ENCODE results near the gene NFU1. TPM values are rescaled to one million over a fixed set of nuclear protein-coding genes. Genes with fewer than 3 reads are reported as not detected.
A peak's percentile ranks its signal among the peaks of the same experiment; 100 is the strongest.

NFU1 gene
- total and polyA plus RNA-seq, 11 donors, result 61.5 to 156 (median 110) TPM

GRCh38 chr2:69386789-69387734, 50.2 kb downstream of the NFU1 start, which contains the start of gene GFPT1:
Gene GFPT1, minus strand, starts transcription at chr2:69387227. Its CDS starts 156 bp downstream, at chr2:69387071.
- DNase-seq, result peak; percentile 94 to 97 (median 96)
- 0 to 2% (median 1%) methylated on average over 38 to 97 of the region's 97 CpGs for WGBS, 4 donors

DNA sequence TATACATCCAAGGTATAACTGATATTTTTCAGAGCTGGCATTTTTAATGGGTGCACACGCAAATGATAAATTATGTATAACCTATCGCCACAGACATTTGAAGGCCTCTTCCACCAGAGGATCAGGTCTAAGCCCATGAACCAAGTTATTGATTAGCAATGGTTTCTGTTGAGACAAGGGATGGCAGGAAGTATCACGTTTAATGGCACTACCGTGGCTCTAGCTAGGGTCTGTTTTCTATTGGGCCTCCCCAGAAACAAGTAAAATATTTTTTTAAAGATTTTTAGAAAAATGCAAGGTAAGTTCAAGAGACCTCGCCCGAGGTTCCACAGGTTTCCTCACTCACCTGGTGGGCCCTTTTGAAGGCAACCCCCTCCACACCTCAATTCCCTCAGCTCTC, 50.9 kb downstream of the NFU1 start:
- H3K36me3 ChIP-seq, result no peaks in the 10 kb centered on the region
- no peaks in the 10 kb centered on the region for H3K9me3 ChIP-seq
- no peak for DNase-seq
- peak overlapping the region; percentile 31 to 89 (median 86) for H3K27ac ChIP-seq
- H3K4me1 ChIP-seq, result peaks cover 0 to 73% (median 21%) of the 10 kb centered on the region in 12 donors
- peak overlapping the region; percentile 49 to 98 (median 91) for H3K4me3 ChIP-seq
- no peak for ATAC-seq
- intact Hi-C loops (cut with DNase I), result loop anchor here in 4 of 10 donors (5.0 to 10.0 kb wide), 2 partner anchors 51 to 98 kb away; partner anchors contain the start of gene NFU1 (in 3 of the 4)
- H3K27me3 ChIP-seq, result no peaks in the 10 kb centered on the region
- 7 to 12% (median 9%) methylated on average over 6 of the region's 6 CpGs for WGBS, 4 donors
- TF ChIP-seq CTCF (IDR thresholded peaks at IDR 0.05) (no peak), POLR2A (IDR thresholded peaks at IDR 0.05) (no peak)

More at GRCh38 chr2:69386789-69387734, 50.2 kb downstream of the NFU1 start, which contains the start of gene GFPT1:
- H3K4me1 ChIP-seq, result peaks cover 0 to 66% (median 21%) of the 10 kb centered on the region in 12 donors
- H3K9me3 ChIP-seq, result no peaks in the 10 kb centered on the region
- intact Hi-C loops (cut with DNase I), result loop anchor here in 4 of 10 donors (5.0 to 10.0 kb wide), 2 partner anchors 50 to 98 kb away; partner anchors contain the start of gene NFU1 (in 3 of the 4)
- no peaks in the 10 kb centered on the region for H3K36me3 ChIP-seq
- H3K27me3 ChIP-seq, result no peaks in the 10 kb centered on the region
- peak; percentile 94 to 99 (median 98) for ATAC-seq
- H3K4me3 ChIP-seq, result peak within 1 kb of the TSS; percentile 49 to 98 (median 91)
- peak within 1 kb of the TSS; percentile 33 to 89 (median 86) for H3K27ac ChIP-seq
- TF ChIP-seq CTCF (IDR thresholded peaks at IDR 0.05) (no peak), POLR2A (IDR thresholded peaks at IDR 0.05) (peak in 1 of 2 donors; percentile 90)

DNA sequence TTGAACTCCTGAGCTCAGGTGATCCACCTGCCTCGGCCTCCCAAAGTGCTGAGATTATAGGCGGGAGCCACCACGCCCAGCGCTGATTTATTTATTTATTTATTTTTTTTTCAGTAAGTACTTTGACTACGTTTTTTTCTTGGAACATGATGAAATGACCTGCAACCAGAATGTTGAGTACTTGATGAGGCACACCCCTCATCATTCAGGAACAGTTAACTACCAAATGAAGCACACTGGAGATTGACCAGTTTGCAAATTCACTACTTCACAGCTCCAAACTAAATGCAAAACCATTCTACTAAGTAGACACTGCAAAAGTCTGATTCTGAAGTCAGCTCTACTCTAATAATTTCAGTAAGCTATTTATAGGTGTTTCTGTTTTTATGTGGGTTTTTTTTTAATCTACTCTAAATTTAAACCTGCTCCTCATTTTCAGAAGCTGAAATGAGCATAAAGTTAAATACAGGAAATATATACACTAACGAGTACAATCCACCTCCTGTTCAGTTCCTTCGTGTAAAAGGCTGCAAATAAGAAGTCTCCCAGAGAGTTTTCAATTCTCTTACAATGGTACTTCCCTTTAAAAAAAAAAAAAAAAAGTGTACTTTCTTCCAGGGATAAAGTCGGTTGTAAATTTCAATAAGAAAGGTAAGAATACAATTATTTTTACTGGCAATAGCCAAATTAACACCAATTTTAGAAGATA, 51.6 kb downstream of the NFU1 start:
- DNase-seq (no peak), ATAC-seq (no peak)
- Histone ChIP-seq H3K4me1 (peaks cover 0 to 71% (median 21%) of the 10 kb centered on the region in 12 donors), H3K9me3 (no peaks in the 10 kb centered on the region), H3K27ac (peak overlapping the region in 4 of 12 donors; percentile 85 to 89 (median 87)), H3K27me3 (no peaks in the 10 kb centered on the region), H3K4me3 (peak overlapping the region in 11 of 12 donors; percentile 49 to 98 (median 92)), H3K36me3 (no peaks in the 10 kb centered on the region)
- intact Hi-C loops (cut with DNase I), result loop anchor here in 4 of 10 donors (5.0 to 10.0 kb wide), 2 partner anchors 52 to 99 kb away; partner anchors contain the start of gene NFU1 (in 3 of the 4)
- 53 to 61% (median 56%) methylated on average over 8 of the region's 8 CpGs for WGBS, 4 donors
- no peak for TF ChIP-seq POLR2A (IDR thresholded peaks at IDR 0.05)
- no peak for TF ChIP-seq CTCF (IDR thresholded peaks at IDR 0.05)
